Hepatic stellate cell (primary cell): ENCODE data around the gene CLEC20A.

Experiments
- DNase-seq: peaks from one replicate; pipeline ENCODE4 v3.0.0; 2011; ENCODE audit warnings: low spot score

The CLEC20A gene

GRCh38 chr1:178472531-178472930 lies 24.2 kb downstream of the CLEC20A start:
- DNase-seq = no peak

GRCh38 chr1:178470411-178470960 lies 26.3 kb downstream of the CLEC20A start:
- DNase-seq = no peak

- DNase-seq = no peak
These were observed 28.9 kb downstream of the CLEC20A start for GRCh38 chr1:178467837-178468236.

GRCh38 chr1:178465011-178465410 lies 31.8 kb downstream of the CLEC20A start:
- DNase-seq = no peak

- no peak for DNase-seq
These were observed 32.2 kb downstream of the CLEC20A start for GRCh38 chr1:178464566-178464965.

GRCh38 chr1:178464141-178464540 lies 32.6 kb downstream of the CLEC20A start:
- DNase-seq = no peak

- no peak for DNase-seq
These were observed 35.1 kb downstream of the CLEC20A start for GRCh38 chr1:178461701-178462100.

- no peak for DNase-seq
These were observed 35.7 kb downstream of the CLEC20A start for GRCh38 chr1:178461104-178461503.

GRCh38 chr1:178458203-178458602 lies 38.6 kb downstream of the CLEC20A start:
- no peak for DNase-seq

GRCh38 chr1:178457651-178458050 lies 39.1 kb downstream of the CLEC20A start:
- no peak for DNase-seq

- DNase-seq = no peak
These were observed 40.3 kb downstream of the CLEC20A start for GRCh38 chr1:178456472-178456871.

- DNase-seq = no peak
These were observed 44.8 kb downstream of the CLEC20A start for GRCh38 chr1:178452013-178452412.

GRCh38 chr1:178451529-178451928 lies 45.2 kb downstream of the CLEC20A start:
- DNase-seq = peak; percentile 16

- DNase-seq = no peak
These were observed 45.9 kb downstream of the CLEC20A start for GRCh38 chr1:178450871-178451270.

GRCh38 chr1:178442925-178443324 lies 53.8 kb downstream of the CLEC20A start:
- DNase-seq = no peak

GRCh38 chr1:178438432-178438831 lies 58.3 kb downstream of the CLEC20A start:
- DNase-seq = no peak

GRCh38 chr1:178436899-178437298 lies 59.9 kb downstream of the CLEC20A start:
- DNase-seq = no peak

- no peak for DNase-seq
These were observed 61.8 kb downstream of the CLEC20A start for GRCh38 chr1:178434899-178435435.

- no peak for DNase-seq
These were observed 62.4 kb downstream of the CLEC20A start for GRCh38 chr1:178434360-178434759.
